DND-41 (cell line): ENCODE data around the gene DPF3.

Experiments
- ATAC-seq: fragments of 200-7000 bp; cut with Tn5 transposase; 3 replicates; pipeline ENCODE4 v1.9.1; 2021; ENCODE audit warnings: low read depth; ENCODE audit not compliant: insufficient read depth
- DNase-seq: peaks from one replicate; pipeline ENCODE4 v3.0.0-alpha.2; 2020
- H2AFZ ChIP-seq: 2 replicates; pipeline ENCODE4 v1.6.0; 2012; ENCODE audit warnings: low read depth, low read length
- H3K27ac ChIP-seq: 2 replicates; pipeline ENCODE4 v1.5.1; 2012; ENCODE audit warnings: low read length, inconsistent platforms
- H3K27me3 ChIP-seq: fragments of 200-600 bp; sonication (generic); 2 replicates; pipeline ENCODE4 v1.6.0; 2012; ENCODE audit warnings: low read length, mild to moderate bottlenecking, inconsistent platforms; ENCODE audit not compliant: insufficient read depth, poor library complexity
- H3K36me3 ChIP-seq: 2 replicates; pipeline ENCODE4 v1.5.1; 2012; ENCODE audit warnings: low read length, inconsistent platforms; ENCODE audit not compliant: insufficient read depth
- H3K4me1 ChIP-seq: 2 replicates; pipeline ENCODE4 v1.5.1; 2012; ENCODE audit warnings: mild to moderate bottlenecking, low read length; ENCODE audit not compliant: insufficient read depth
- H3K4me2 ChIP-seq: 2 replicates; pipeline ENCODE4 v1.6.0; 2012; ENCODE audit warnings: mild to moderate bottlenecking, moderate library complexity, low read length, inconsistent platforms; ENCODE audit not compliant: insufficient read depth
- H3K4me3 ChIP-seq, 2 experiments: fragments of 200-600 bp in 1 of 2; shearing (Covaris generic) in 1 of 2; 2 replicates each; pipeline ENCODE4 v1.5.1; 2012 to 2016; ENCODE audit warnings: inconsistent platforms in 2 of 2, low read length in 2 of 2, mild to moderate bottlenecking in 2 of 2, low read depth in 1 of 2, moderate library complexity in 1 of 2
- H3K79me2 ChIP-seq: 2 replicates; pipeline ENCODE4 v1.6.0; 2012; ENCODE audit warnings: low read length, inconsistent platforms; ENCODE audit not compliant: insufficient read depth
- H3K9ac ChIP-seq: 2 replicates; pipeline ENCODE4 v1.6.0; 2012; ENCODE audit warnings: low read depth, mild to moderate bottlenecking, inconsistent platforms, low read length, moderate library complexity
- H3K9me3 ChIP-seq: 2 replicates; pipeline ENCODE4 v1.5.1; 2012; ENCODE audit warnings: low read length, moderate library complexity, mild to moderate bottlenecking, inconsistent platforms; ENCODE audit not compliant: insufficient read depth, severe bottlenecking
- H4K20me1 ChIP-seq: 2 replicates; pipeline ENCODE4 v1.6.0; 2012; ENCODE audit warnings: low read length; ENCODE audit not compliant: insufficient read depth
- CTCF ChIP-seq: IDR thresholded peaks from 2 replicates; pipeline ENCODE4 v1.5.1; 2012; ENCODE audit warnings: borderline replicate concordance, low read length, moderate library complexity, mild to moderate bottlenecking; ENCODE audit not compliant: poor library complexity, severe bottlenecking; ENCODE audit errors: extremely low read depth
- EZH2 ChIP-seq: IDR thresholded peaks from 3 replicates; pipeline ENCODE4 v1.6.1; 2012; ENCODE audit warnings: borderline replicate concordance, low read depth, mild to moderate bottlenecking, moderate library complexity, low read length, inconsistent platforms; ENCODE audit not compliant: severe bottlenecking

Gene DPF3

GRCh38 chr14:72745546-72745945 is 148.4 kb downstream of the DPF3 start:
- no peak for DNase-seq
- TF ChIP-seq CTCF (no peak), EZH2 (no peak)
- Histone ChIP-seq H3K36me3 (no peaks in the 10 kb centered on the region), H3K4me1 (no peaks in the 10 kb centered on the region), H2AFZ (no peak overlapping the region), H4K20me1 (no peaks in the 10 kb centered on the region), H3K79me2 (no peaks in the 10 kb centered on the region), H3K4me3 (no peak overlapping the region), H3K9me3 (no peaks in the 10 kb centered on the region), H3K27ac (no peak overlapping the region), H3K9ac (no peak overlapping the region), H3K27me3 (no peaks in the 10 kb centered on the region), H3K4me2 (no peak overlapping the region)
- no peak for ATAC-seq

GRCh38 chr14:72744416-72745120 is 149.3 kb downstream of the DPF3 start:
- Histone ChIP-seq H3K4me1 (no peaks in the 10 kb centered on the region), H3K27me3 (no peaks in the 10 kb centered on the region), H4K20me1 (no peaks in the 10 kb centered on the region), H3K9me3 (no peaks in the 10 kb centered on the region), H3K4me2 (no peak overlapping the region), H3K79me2 (no peaks in the 10 kb centered on the region), H3K27ac (no peak overlapping the region), H3K4me3 (no peak overlapping the region), H3K36me3 (no peaks in the 10 kb centered on the region), H3K9ac (no peak overlapping the region), H2AFZ (no peak overlapping the region)
- no peak for DNase-seq
- no peak for TF ChIP-seq CTCF
- no peak for TF ChIP-seq EZH2
- no peak for ATAC-seq

GRCh38 chr14:72743626-72744025 is 150.3 kb downstream of the DPF3 start:
- no peaks in the 10 kb centered on the region for H3K9me3 ChIP-seq
- H4K20me1 ChIP-seq: no peaks in the 10 kb centered on the region
- no peaks in the 10 kb centered on the region for H3K27me3 ChIP-seq
- H3K36me3 ChIP-seq: no peaks in the 10 kb centered on the region
- H3K79me2 ChIP-seq: no peaks in the 10 kb centered on the region
- TF ChIP-seq CTCF (no peak), EZH2 (no peak)
- ATAC-seq (no peak), DNase-seq (no peak)
- no peak overlapping the region for H2AFZ ChIP-seq
- H3K9ac ChIP-seq: no peak overlapping the region
- no peaks in the 10 kb centered on the region for H3K4me1 ChIP-seq
- no peak overlapping the region for H3K4me2 ChIP-seq
- no peak overlapping the region for H3K4me3 ChIP-seq
- H3K27ac ChIP-seq: no peak overlapping the region

GRCh38 chr14:72742838-72743195 is 151.1 kb downstream of the DPF3 start:
- no peaks in the 10 kb centered on the region for H3K4me1 ChIP-seq
- no peaks in the 10 kb centered on the region for H3K27me3 ChIP-seq
- H3K27ac ChIP-seq: no peak overlapping the region
- no peak for DNase-seq
- H3K9ac ChIP-seq: no peak overlapping the region
- no peak overlapping the region for H2AFZ ChIP-seq
- no peak for ATAC-seq
- no peaks in the 10 kb centered on the region for H4K20me1 ChIP-seq
- H3K9me3 ChIP-seq: no peaks in the 10 kb centered on the region
- TF ChIP-seq EZH2: no peak
- no peak for TF ChIP-seq CTCF
- H3K36me3 ChIP-seq: no peaks in the 10 kb centered on the region
- no peaks in the 10 kb centered on the region for H3K79me2 ChIP-seq
- H3K4me2 ChIP-seq: no peak overlapping the region
- no peak overlapping the region for H3K4me3 ChIP-seq
